ENCODE results near the gene PLIN1. TPM values are rescaled to one million over a fixed set of nuclear protein-coding genes. Genes with fewer than 3 reads are reported as not detected.

The PLIN1 gene
- total RNA-seq, 1 experiment from 2014 or later, result 0.32 TPM

DNA sequence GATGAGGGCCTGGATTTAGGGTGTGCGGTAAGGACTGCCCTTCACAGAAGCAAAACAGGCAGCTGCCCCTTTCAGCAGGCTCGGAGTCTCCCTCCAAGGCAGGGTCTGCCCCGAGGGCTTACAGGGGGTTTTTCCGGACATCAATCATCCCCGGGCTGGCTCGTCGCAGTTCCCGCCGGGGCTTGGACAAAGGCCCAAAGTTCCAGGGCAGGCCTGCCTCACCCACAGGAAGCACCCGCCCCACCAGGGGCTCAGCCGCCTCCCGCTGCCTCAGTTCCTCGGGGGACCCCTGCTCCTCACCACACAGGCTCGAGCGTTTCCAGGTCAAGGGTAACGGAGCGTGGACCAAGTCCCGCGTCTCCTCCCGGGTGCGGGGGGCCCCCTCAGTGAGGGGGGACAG is 50.9 kb downstream of the PLIN1 start:
- Histone ChIP-seq H3K27me3 (ENCODE audit: insufficient read depth, low read length) (no peaks in the 10 kb centered on the region), H3K9me3 (ENCODE audit: control insufficient read depth in 1 of 2, insufficient read depth in 1 of 2, low read depth in 1 of 2, low read length in 2 of 2) (no peaks in the 10 kb centered on the region), H2AFZ (ENCODE audit: low read depth, low read length, poor library complexity, severe bottlenecking) (no peak overlapping the region), H3K4me1 (ENCODE audit: control insufficient read depth in 1 of 2, insufficient read depth in 2 of 2, low read length in 2 of 2) (no peaks in the 10 kb centered on the region), H4K20me1 (ENCODE audit: insufficient read depth) (no peaks in the 10 kb centered on the region), H3K4me2 (ENCODE audit: low read length) (no peak overlapping the region), H3K9me2 (ENCODE audit: insufficient read depth) (no peaks in the 10 kb centered on the region), H3K36me3 (ENCODE audit: control insufficient read depth in 1 of 2, insufficient read depth in 2 of 2, low read length in 2 of 2) (peaks cover 53 to 71% of the 10 kb centered on the region in 2 experiments), H3K4me3 (replicated peaks in 1 of 2; ENCODE audit: low read depth in 1 of 2, low read length in 2 of 2) (no peak overlapping the region), H3K79me2 (ENCODE audit: insufficient read depth, low read length) (no peaks in the 10 kb centered on the region; the same call in 1 of the 2 replicates), H3K27ac (ENCODE audit: low read depth, low read length) (no peak overlapping the region), H3K9ac (ENCODE audit: low read length) (no peak overlapping the region)
- DNase-seq (ENCODE audit: low read depth, low spot score), result no peak
- ChIA-PET CTCF (no interaction called here), RAD21 (ENCODE audit: low non-redundant PET in 1 of 2, low total read pairs in 2 of 2, uncharacterized antibody in 2 of 2, unreplicated experiment in 2 of 2) (no interaction called here), POLR2A (no interaction called here)
- no peak for TF ChIP-seq CEBPB (IDR thresholded peaks at IDR 0.05; ENCODE audit: low read depth)
- no peak for TF ChIP-seq EZH2 (IDR thresholded peaks at IDR 0.05)
- no peak for TF ChIP-seq ZFX (IDR thresholded peaks at IDR 0.05)
- TF ChIP-seq, protein P1, sequence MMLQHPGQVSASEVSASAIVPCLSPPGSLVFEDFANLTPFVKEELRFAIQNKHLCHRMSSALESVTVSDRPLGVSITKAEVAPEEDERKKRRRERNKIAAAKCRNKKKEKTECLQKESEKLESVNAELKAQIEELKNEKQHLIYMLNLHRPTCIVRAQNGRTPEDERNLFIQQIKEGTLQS (IDR thresholded peaks at IDR 0.05), result no peak
- no peak for TF ChIP-seq ZNF274 (IDR thresholded peaks at IDR 0.05; ENCODE audit: low read depth, low read length)
- no peak for TF ChIP-seq ELF1 (IDR thresholded peaks at IDR 0.05; ENCODE audit: borderline replicate concordance, low read depth)
- no peak for TF ChIP-seq FOSL1 (IDR thresholded peaks at IDR 0.05; ENCODE audit: low read depth)
- TF ChIP-seq, protein P2, sequence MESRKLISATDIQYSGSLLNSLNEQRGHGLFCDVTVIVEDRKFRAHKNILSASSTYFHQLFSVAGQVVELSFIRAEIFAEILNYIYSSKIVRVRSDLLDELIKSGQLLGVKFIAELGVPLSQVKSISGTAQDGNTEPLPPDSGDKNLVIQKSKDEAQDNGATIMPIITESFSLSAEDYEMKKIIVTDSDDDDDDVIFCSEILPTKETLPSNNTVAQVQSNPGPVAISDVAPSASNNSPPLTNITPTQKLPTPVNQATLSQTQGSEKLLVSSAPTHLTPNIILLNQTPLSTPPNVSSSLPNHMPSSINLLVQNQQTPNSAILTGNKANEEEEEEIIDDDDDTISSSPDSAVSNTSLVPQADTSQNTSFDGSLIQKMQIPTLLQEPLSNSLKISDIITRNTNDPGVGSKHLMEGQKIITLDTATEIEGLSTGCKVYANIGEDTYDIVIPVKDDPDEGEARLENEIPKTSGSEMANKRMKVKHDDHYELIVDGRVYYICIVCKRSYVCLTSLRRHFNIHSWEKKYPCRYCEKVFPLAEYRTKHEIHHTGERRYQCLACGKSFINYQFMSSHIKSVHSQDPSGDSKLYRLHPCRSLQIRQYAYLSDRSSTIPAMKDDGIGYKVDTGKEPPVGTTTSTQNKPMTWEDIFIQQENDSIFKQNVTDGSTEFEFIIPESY (IDR thresholded peaks at IDR 0.05; ENCODE audit: extremely low read depth, insufficient replicate concordance, low read length), result no peak
- TF ChIP-seq SP1 (IDR thresholded peaks at IDR 0.05; ENCODE audit: low read depth), result no peak
- TF ChIP-seq TCF7L2 (IDR thresholded peaks at IDR 0.05; ENCODE audit: borderline replicate concordance, extremely low read depth, insufficient read depth, insufficient read length), result no peak
- TF ChIP-seq EZH2phosphoT487 (IDR thresholded peaks at IDR 0.05; ENCODE audit: borderline replicate concordance), result no peak
- TF ChIP-seq, protein P3, sequence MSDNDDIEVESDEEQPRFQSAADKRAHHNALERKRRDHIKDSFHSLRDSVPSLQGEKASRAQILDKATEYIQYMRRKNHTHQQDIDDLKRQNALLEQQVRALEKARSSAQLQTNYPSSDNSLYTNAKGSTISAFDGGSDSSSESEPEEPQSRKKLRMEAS (IDR thresholded peaks at IDR 0.05), result no peak
- TF ChIP-seq POLR2AphosphoS5 (IDR thresholded peaks at IDR 0.05; ENCODE audit: low read depth, low read length), result no peak
- TF ChIP-seq, protein P4, sequence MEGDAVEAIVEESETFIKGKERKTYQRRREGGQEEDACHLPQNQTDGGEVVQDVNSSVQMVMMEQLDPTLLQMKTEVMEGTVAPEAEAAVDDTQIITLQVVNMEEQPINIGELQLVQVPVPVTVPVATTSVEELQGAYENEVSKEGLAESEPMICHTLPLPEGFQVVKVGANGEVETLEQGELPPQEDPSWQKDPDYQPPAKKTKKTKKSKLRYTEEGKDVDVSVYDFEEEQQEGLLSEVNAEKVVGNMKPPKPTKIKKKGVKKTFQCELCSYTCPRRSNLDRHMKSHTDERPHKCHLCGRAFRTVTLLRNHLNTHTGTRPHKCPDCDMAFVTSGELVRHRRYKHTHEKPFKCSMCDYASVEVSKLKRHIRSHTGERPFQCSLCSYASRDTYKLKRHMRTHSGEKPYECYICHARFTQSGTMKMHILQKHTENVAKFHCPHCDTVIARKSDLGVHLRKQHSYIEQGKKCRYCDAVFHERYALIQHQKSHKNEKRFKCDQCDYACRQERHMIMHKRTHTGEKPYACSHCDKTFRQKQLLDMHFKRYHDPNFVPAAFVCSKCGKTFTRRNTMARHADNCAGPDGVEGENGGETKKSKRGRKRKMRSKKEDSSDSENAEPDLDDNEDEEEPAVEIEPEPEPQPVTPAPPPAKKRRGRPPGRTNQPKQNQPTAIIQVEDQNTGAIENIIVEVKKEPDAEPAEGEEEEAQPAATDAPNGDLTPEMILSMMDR (IDR thresholded peaks at IDR 0.05 in 2 of 3, conservative IDR thresholded peaks at IDR 0.05 in 1 of 3; ENCODE audit: borderline replicate concordance in 1 of 3, insufficient read depth in 1 of 3, low read depth in 2 of 3, low read length in 2 of 3), result no peak
- TF ChIP-seq SIN3A (IDR thresholded peaks at IDR 0.05; ENCODE audit: low read depth), result no peak
- no peak for TF ChIP-seq RAD21 (IDR thresholded peaks at IDR 0.05; ENCODE audit: low read depth)
- no peak for TF ChIP-seq POLR2A (IDR thresholded peaks at IDR 0.05; ENCODE audit: borderline replicate concordance, extremely low read depth, insufficient read depth, insufficient read length)
- no peak for TF ChIP-seq CBX3 (IDR thresholded peaks at IDR 0.05; ENCODE audit: low read depth)
- TF ChIP-seq SRF (IDR thresholded peaks at IDR 0.05; ENCODE audit: low read depth), result no peak
- no peak for TF ChIP-seq YY1 (IDR thresholded peaks at IDR 0.05; ENCODE audit: extremely low read depth, insufficient replicate concordance, low read depth, low read length)
- ATAC-seq, result no peak
- BruUV-seq (replicated peaks), result no TSS peak
- intact Hi-C loops (cut with micrococcal nuclease), result no loop called here
